ENCODE results near the gene RAB35.

RAB35 gene

GRCh38 chr12:120139958-120140357, 23.4 kb upstream of the RAB35 start:
- no peak for TF ChIP-seq REST (IDR thresholded peaks at IDR 0.05; ENCODE audit: insufficient replicate concordance, low read depth)
- TF ChIP-seq POLR2AphosphoS5 (IDR thresholded peaks at IDR 0.05; ENCODE audit: low read depth) = no peak
- no peak for TF ChIP-seq SPI1 (IDR thresholded peaks at IDR 0.05; ENCODE audit: borderline replicate concordance, low read depth)
- TF ChIP-seq CTCF (IDR thresholded peaks at IDR 0.05; ENCODE audit: insufficient read depth, low read length) = no peak
- TF ChIP-seq GABPA (IDR thresholded peaks at IDR 0.05; ENCODE audit: low read depth) = no peak
- no peak overlapping the region for H3K4me3 ChIP-seq (replicated peaks; ENCODE audit: insufficient read depth, low read length)
- no peak for DNase-seq (ENCODE audit: low read depth in 1 of 2, low spot score in 1 of 2)
- H3K27ac ChIP-seq (replicated peaks) = no peak overlapping the region
- no peaks in the 10 kb centered on the region for H3K27me3 ChIP-seq (ENCODE audit: insufficient read depth, poor library complexity, severe bottlenecking)

- no peak for TF ChIP-seq CTCF (IDR thresholded peaks at IDR 0.05; ENCODE audit: insufficient read depth, low read length)
- TF ChIP-seq REST (IDR thresholded peaks at IDR 0.05; ENCODE audit: insufficient replicate concordance, low read depth) = no peak
- no peak for TF ChIP-seq GABPA (IDR thresholded peaks at IDR 0.05; ENCODE audit: low read depth)
- TF ChIP-seq POLR2AphosphoS5 (IDR thresholded peaks at IDR 0.05; ENCODE audit: low read depth) = no peak
- no peak for TF ChIP-seq SPI1 (IDR thresholded peaks at IDR 0.05; ENCODE audit: borderline replicate concordance, low read depth)
- H3K27ac ChIP-seq (replicated peaks) = no peak overlapping the region
- DNase-seq (ENCODE audit: low read depth in 1 of 2, low spot score in 1 of 2) = no peak
- no peaks in the 10 kb centered on the region for H3K27me3 ChIP-seq (ENCODE audit: insufficient read depth, poor library complexity, severe bottlenecking)
- H3K4me3 ChIP-seq (replicated peaks; ENCODE audit: insufficient read depth, low read length) = no peak overlapping the region
Measured at GRCh38 chr12:120138366-120138765, 21.8 kb upstream of the RAB35 start.

GRCh38 chr12:120137833-120138232, 21.3 kb upstream of the RAB35 start:
- no peak for DNase-seq (ENCODE audit: low read depth in 1 of 2, low spot score in 1 of 2)
- TF ChIP-seq GABPA (IDR thresholded peaks at IDR 0.05; ENCODE audit: low read depth) = no peak
- TF ChIP-seq REST (IDR thresholded peaks at IDR 0.05; ENCODE audit: insufficient replicate concordance, low read depth) = no peak
- TF ChIP-seq POLR2AphosphoS5 (IDR thresholded peaks at IDR 0.05; ENCODE audit: low read depth) = no peak
- no peak for TF ChIP-seq CTCF (IDR thresholded peaks at IDR 0.05; ENCODE audit: insufficient read depth, low read length)
- no peak for TF ChIP-seq SPI1 (IDR thresholded peaks at IDR 0.05; ENCODE audit: borderline replicate concordance, low read depth)
- Histone ChIP-seq H3K27ac (replicated peaks) (no peak overlapping the region), H3K4me3 (replicated peaks; ENCODE audit: insufficient read depth, low read length) (no peak overlapping the region), H3K27me3 (ENCODE audit: insufficient read depth, poor library complexity, severe bottlenecking) (no peaks in the 10 kb centered on the region)

Data from HL-60 (cell line).